ENCODE data around the gene SFXN5. TPM values are rescaled to one million over a fixed set of nuclear protein-coding genes. Genes with fewer than 3 reads are reported as not detected.

SFXN5 gene
- total RNA-seq, 1 donor from 2014 or later: 7.6 TPM

DNA sequence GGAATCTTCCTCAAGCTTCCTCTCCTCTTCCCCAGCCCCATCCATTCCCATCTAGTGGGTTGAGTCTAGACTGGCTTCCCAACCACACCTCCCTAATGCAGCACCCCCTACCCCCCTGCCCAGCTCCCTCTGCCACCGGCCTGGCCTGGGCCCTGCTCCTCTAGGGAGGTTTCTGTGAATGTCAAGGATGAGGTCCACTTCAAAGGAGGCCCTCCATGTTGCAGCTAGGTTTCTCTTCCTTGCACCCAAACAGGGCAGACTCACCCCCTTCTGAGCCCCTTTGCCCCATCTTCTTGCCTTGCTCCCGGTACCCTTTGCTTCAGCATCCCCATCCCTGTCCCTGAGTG is 135.9 kb downstream of the SFXN5 start:
- TF ChIP-seq, protein P1, sequence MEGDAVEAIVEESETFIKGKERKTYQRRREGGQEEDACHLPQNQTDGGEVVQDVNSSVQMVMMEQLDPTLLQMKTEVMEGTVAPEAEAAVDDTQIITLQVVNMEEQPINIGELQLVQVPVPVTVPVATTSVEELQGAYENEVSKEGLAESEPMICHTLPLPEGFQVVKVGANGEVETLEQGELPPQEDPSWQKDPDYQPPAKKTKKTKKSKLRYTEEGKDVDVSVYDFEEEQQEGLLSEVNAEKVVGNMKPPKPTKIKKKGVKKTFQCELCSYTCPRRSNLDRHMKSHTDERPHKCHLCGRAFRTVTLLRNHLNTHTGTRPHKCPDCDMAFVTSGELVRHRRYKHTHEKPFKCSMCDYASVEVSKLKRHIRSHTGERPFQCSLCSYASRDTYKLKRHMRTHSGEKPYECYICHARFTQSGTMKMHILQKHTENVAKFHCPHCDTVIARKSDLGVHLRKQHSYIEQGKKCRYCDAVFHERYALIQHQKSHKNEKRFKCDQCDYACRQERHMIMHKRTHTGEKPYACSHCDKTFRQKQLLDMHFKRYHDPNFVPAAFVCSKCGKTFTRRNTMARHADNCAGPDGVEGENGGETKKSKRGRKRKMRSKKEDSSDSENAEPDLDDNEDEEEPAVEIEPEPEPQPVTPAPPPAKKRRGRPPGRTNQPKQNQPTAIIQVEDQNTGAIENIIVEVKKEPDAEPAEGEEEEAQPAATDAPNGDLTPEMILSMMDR (IDR thresholded peaks at IDR 0.05; ENCODE audit: insufficient read depth, low read length, poor library complexity, severe bottlenecking): no peak
- no peak for DNase-seq (ENCODE audit: low read depth)
- H3K36me3 ChIP-seq (ENCODE audit: control insufficient read depth, insufficient read depth, low read length): no peaks in the 10 kb centered on the region
- H3K27me3 ChIP-seq (ENCODE audit: control insufficient read depth, insufficient read depth, low read length): no peaks in the 10 kb centered on the region
- no peak overlapping the region for H3K4me3 ChIP-seq (ENCODE audit: low read depth, low read length)

DNA sequence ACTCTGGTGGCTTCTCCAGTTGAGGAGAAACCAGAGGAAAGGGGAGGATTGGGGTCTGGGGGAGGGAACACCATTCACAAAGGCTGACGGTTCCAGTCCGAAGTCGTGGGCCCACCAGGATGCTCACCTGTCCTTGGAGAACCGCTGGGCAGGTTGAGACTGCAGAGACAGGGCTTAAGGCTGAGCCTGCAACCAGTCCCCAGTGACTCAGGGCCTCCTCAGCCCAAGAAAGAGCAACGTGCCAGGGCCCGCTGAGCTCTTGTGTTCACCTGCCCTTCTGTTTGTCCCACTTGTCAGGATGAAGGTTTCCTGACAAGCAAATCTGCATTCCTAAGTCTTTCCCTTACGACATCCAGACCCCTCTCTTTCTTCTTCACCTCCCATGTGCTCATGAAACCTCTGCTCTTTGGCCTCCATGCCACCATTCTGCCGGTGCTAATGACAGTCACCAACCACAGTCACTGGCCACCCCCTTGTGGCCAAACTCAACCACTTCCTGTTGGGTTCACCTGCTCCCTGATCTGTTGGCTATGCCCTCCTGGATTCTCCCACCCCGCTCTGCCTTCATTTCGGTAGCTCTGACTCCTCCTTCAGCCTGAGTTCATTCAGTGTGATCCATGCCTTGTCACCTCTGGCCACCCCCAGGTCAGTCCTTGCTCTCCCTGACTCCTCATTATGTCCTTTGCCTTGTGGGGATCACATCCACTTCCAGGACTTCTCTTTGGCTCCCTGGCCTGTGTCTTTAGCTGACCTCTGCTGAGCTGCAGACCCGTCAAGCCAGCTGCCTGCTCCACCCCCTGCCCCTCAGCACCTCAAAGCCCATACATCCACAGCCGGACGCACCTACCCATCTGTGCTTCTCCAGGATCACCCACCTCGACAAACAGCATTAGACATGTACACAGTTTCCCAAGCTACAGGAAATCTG is 136.6 kb downstream of the SFXN5 start:
- DNase-seq (ENCODE audit: low read depth): no peak
- H3K27me3 ChIP-seq (ENCODE audit: control insufficient read depth, insufficient read depth, low read length): no peaks in the 10 kb centered on the region
- no peak overlapping the region for H3K4me3 ChIP-seq (ENCODE audit: low read depth, low read length)
- no peaks in the 10 kb centered on the region for H3K36me3 ChIP-seq (ENCODE audit: control insufficient read depth, insufficient read depth, low read length)
- TF ChIP-seq, protein P1 (IDR thresholded peaks at IDR 0.05; ENCODE audit: insufficient read depth, low read length, poor library complexity, severe bottlenecking): peak; percentile 13

DNA sequence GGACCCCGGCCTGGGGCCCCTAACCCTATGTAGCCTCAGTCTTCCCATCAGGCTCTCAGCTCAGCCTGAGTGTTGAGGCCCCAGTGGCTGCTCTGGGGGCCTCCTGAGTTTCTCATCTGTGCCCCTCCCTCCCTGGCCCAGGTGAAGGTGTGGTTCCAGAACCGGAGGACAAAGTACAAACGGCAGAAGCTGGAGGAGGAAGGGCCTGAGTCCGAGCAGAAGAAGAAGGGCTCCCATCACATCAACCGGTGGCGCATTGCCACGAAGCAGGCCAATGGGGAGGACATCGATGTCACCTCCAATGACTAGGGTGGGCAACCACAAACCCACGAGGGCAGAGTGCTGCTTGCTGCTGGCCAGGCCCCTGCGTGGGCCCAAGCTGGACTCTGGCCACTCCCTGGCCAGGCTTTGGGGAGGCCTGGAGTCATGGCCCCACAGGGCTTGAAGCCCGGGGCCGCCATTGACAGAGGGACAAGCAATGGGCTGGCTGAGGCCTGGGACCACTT is 137.8 kb downstream of the SFXN5 start:
- H3K4me3 ChIP-seq (ENCODE audit: low read depth, low read length): no peak overlapping the region
- H3K36me3 ChIP-seq (ENCODE audit: control insufficient read depth, insufficient read depth, low read length): no peaks in the 10 kb centered on the region
- DNase-seq (ENCODE audit: low read depth): no peak
- peaks cover 5% of the 10 kb centered on the region for H3K27me3 ChIP-seq (ENCODE audit: control insufficient read depth, insufficient read depth, low read length)
- TF ChIP-seq, protein P1 (IDR thresholded peaks at IDR 0.05; ENCODE audit: insufficient read depth, low read length, poor library complexity, severe bottlenecking): no peak

DNA sequence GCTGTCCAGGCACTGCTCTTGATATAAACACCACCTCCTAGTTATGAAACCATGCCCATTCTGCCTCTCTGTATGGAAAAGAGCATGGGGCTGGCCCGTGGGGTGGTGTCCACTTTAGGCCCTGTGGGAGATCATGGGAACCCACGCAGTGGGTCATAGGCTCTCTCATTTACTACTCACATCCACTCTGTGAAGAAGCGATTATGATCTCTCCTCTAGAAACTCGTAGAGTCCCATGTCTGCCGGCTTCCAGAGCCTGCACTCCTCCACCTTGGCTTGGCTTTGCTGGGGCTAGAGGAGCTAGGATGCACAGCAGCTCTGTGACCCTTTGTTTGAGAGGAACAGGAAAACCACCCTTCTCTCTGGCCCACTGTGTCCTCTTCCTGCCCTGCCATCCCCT is 138.3 kb downstream of the SFXN5 start:
- Histone ChIP-seq H3K4me3 (ENCODE audit: low read depth, low read length) (no peak overlapping the region), H3K27me3 (ENCODE audit: control insufficient read depth, insufficient read depth, low read length) (peaks cover 10% of the 10 kb centered on the region), H3K36me3 (ENCODE audit: control insufficient read depth, insufficient read depth, low read length) (no peaks in the 10 kb centered on the region)
- TF ChIP-seq, protein P1 (IDR thresholded peaks at IDR 0.05; ENCODE audit: insufficient read depth, low read length, poor library complexity, severe bottlenecking): no peak
- no peak for DNase-seq (ENCODE audit: low read depth)

DNA sequence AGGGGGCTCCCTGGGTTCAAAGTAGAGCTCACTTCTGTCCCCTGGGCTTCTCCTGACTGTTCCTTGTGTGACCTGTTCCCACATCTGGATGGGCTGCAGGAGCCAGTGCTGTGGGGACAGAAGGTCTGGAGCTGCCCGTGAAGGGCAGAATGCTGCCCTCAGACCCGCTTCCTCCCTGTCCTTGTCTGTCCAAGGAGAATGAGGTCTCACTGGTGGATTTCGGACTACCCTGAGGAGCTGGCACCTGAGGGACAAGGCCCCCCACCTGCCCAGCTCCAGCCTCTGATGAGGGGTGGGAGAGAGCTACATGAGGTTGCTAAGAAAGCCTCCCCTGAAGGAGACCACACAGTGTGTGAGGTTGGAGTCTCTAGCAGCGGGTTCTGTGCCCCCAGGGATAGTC is 138.7 kb downstream of the SFXN5 start:
- no peak overlapping the region for H3K4me3 ChIP-seq (ENCODE audit: low read depth, low read length)
- H3K27me3 ChIP-seq (ENCODE audit: control insufficient read depth, insufficient read depth, low read length): peaks cover 14% of the 10 kb centered on the region
- no peak for DNase-seq (ENCODE audit: low read depth)
- H3K36me3 ChIP-seq (ENCODE audit: control insufficient read depth, insufficient read depth, low read length): no peaks in the 10 kb centered on the region
- TF ChIP-seq, protein P1 (IDR thresholded peaks at IDR 0.05; ENCODE audit: insufficient read depth, low read length, poor library complexity, severe bottlenecking): no peak
